Uterus (tissue), 2 donors: ENCODE results near the gene AHCYL2.

Source experiments
- POLR2A ChIP-seq, 2 donors: fragments of 450-650 bp; IDR thresholded peaks; one replicate each; pipeline ENCODE4 v1.6.1; 2016; ENCODE audit warnings: antibody characterized with exemption in 2 of 2, mild to moderate bottlenecking in 1 of 2, moderate library complexity in 1 of 2
- TF ChIP-seq, protein P1 (sequence below), 4 experiments: fragments of 200-600 bp in 2 of 4; fragments of 450-650 bp in 2 of 4; sonication (generic) in 2 of 4; IDR thresholded peaks; one replicate each; pipeline ENCODE4 v1.5.1; 2016 to 2019; ENCODE audit warnings: antibody characterized with exemption in 4 of 4, mild to moderate bottlenecking in 2 of 4, moderate library complexity in 1 of 4

- TF ChIP-seq, protein P1, sequence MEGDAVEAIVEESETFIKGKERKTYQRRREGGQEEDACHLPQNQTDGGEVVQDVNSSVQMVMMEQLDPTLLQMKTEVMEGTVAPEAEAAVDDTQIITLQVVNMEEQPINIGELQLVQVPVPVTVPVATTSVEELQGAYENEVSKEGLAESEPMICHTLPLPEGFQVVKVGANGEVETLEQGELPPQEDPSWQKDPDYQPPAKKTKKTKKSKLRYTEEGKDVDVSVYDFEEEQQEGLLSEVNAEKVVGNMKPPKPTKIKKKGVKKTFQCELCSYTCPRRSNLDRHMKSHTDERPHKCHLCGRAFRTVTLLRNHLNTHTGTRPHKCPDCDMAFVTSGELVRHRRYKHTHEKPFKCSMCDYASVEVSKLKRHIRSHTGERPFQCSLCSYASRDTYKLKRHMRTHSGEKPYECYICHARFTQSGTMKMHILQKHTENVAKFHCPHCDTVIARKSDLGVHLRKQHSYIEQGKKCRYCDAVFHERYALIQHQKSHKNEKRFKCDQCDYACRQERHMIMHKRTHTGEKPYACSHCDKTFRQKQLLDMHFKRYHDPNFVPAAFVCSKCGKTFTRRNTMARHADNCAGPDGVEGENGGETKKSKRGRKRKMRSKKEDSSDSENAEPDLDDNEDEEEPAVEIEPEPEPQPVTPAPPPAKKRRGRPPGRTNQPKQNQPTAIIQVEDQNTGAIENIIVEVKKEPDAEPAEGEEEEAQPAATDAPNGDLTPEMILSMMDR (IDR thresholded peaks at IDR 0.05) = no peak
- TF ChIP-seq POLR2A (IDR thresholded peaks at IDR 0.05) = no peak
These were observed 213.5 kb downstream of the AHCYL2 start for GRCh38 chr7:129438281-129438838.
